Measurements from ENCODE around the gene HLCS. TPM values are rescaled to one million over a fixed set of nuclear protein-coding genes. Genes with fewer than 3 reads are reported as not detected.

The HLCS gene
- total and polyA plus RNA-seq, 2 of the 8 experiments (the other 6 are each of a cell fraction or from before 2014, with no cell fraction given), result 4.7 to 12.2 TPM

- 0 out of 7 replicates have a peak, but pooled peaks cover 0 to 3% (median 0%) of the 10 kb centered on the region in 4 experiments for H3K4me1 ChIP-seq (replicated peaks in 1 of 4; ENCODE audit: control insufficient read depth in 3 of 4, insufficient read depth in 4 of 4, low read length in 3 of 4)
- H3K14ac ChIP-seq (ENCODE audit: insufficient read length), result no peak overlapping the region
- no peak for DNase-seq (ENCODE audit: low read depth in 1 of 2, low spot score in 2 of 2)
- no peaks in the 10 kb centered on the region for H4K20me1 ChIP-seq (replicated peaks in 1 of 2; ENCODE audit: control insufficient read depth in 1 of 2, insufficient read depth in 2 of 2, low read length in 2 of 2)
- H3K4me3 ChIP-seq (ENCODE audit: extremely low read depth in 1 of 4, insufficient read depth in 2 of 4, low read depth in 3 of 4, low read length in 4 of 4), result no peak overlapping the region
- no peaks in the 10 kb centered on the region for H3K9me3 ChIP-seq (ENCODE audit: insufficient read depth in 2 of 2, low read depth in 1 of 2, low read length in 1 of 2)
- no peak overlapping the region for H4K91ac ChIP-seq (replicated peaks; ENCODE audit: insufficient read length, low read length)
- H2BK12ac ChIP-seq (ENCODE audit: low read depth, low read length), result no peak overlapping the region
- no peak overlapping the region for H3K9ac ChIP-seq (replicated peaks in 1 of 4; ENCODE audit: extremely low read depth in 1 of 4, low read depth in 3 of 4, low read length in 3 of 4)
- no peak overlapping the region for H4K8ac ChIP-seq (ENCODE audit: extremely low read depth, insufficient read depth, low read length)
- no peak overlapping the region for H3K23ac ChIP-seq (ENCODE audit: insufficient read length)
- H2AK5ac ChIP-seq (ENCODE audit: low read depth, low read length), result no peak overlapping the region
- no peak overlapping the region for H3K56ac ChIP-seq (replicated peaks; ENCODE audit: insufficient read length, low read depth, low read length)
- no peak overlapping the region for H2BK120ac ChIP-seq (replicated peaks; ENCODE audit: low read depth, low read length)
- H3K23me2 ChIP-seq (ENCODE audit: low read depth, low read length), result no peaks in the 10 kb centered on the region
- 90% methylated on average over 4 of the region's 4 CpGs; no CpG with 5 or more reads in 1 of the 2 experiments for WGBS, 2 experiments (ENCODE audit: extremely low coverage in 1 of 2, insufficient coverage in 1 of 2, insufficient read length in 1 of 2, insufficient replicate concordance in 2 of 2, low coverage in 1 of 2, low lambda C conversion rate in 2 of 2, missing lambda C conversion rate in 1 of 2)
- H2BK5ac ChIP-seq (ENCODE audit: low read depth, low read length), result no peak overlapping the region
- no peaks in the 10 kb centered on the region for H3K36me3 ChIP-seq (ENCODE audit: control insufficient read depth in 2 of 4, insufficient read depth in 4 of 4, low read length in 3 of 4)
- POLR2A ChIA-PET (ENCODE audit: partially characterized antibody), result no interaction called here
- H3K4me2 ChIP-seq (ENCODE audit: insufficient read depth in 1 of 2, low read depth in 2 of 2, low read length in 2 of 2), result no peak overlapping the region
- H2AFZ ChIP-seq (ENCODE audit: low read length), result no peak overlapping the region
- H3K27me3 ChIP-seq (replicated peaks in 1 of 4; ENCODE audit: control insufficient read depth in 3 of 4, extremely low read depth in 1 of 4, insufficient read depth in 3 of 4, low read length in 3 of 4), result no peaks in the 10 kb centered on the region
- H4K5ac ChIP-seq (ENCODE audit: insufficient read length, low read depth, low read length), result no peak overlapping the region
- H3K18ac ChIP-seq (ENCODE audit: extremely low read depth, low read length), result no peak overlapping the region
- FAIRE-seq, result no peak
- no peak overlapping the region for H2BK15ac ChIP-seq (ENCODE audit: low read length)
- H3K79me2 ChIP-seq (ENCODE audit: control insufficient read depth in 1 of 2, insufficient read depth in 2 of 2, low read length in 2 of 2), result no peaks in the 10 kb centered on the region
- no peak overlapping the region for H2BK20ac ChIP-seq (ENCODE audit: low read length)
- no peaks in the 10 kb centered on the region for H3K79me1 ChIP-seq (ENCODE audit: low read depth, low read length)
- H3K27ac ChIP-seq (ENCODE audit: low read depth, low read length), result no peak overlapping the region
- CTCF ChIA-PET (ENCODE audit: partially characterized antibody), result interaction anchor here (0.8 to 0.9 kb wide), 2 partner anchors 13 to 60 kb away, joined by 3 read pairs; no protein-coding TSS in a partner anchor
- no peak overlapping the region for H3K4ac ChIP-seq (replicated peaks; ENCODE audit: insufficient read length, low read depth, low read length)
- no peak for TF ChIP-seq SUZ12 (IDR thresholded peaks at IDR 0.05; ENCODE audit: low read length)
- TF ChIP-seq, protein P1, sequence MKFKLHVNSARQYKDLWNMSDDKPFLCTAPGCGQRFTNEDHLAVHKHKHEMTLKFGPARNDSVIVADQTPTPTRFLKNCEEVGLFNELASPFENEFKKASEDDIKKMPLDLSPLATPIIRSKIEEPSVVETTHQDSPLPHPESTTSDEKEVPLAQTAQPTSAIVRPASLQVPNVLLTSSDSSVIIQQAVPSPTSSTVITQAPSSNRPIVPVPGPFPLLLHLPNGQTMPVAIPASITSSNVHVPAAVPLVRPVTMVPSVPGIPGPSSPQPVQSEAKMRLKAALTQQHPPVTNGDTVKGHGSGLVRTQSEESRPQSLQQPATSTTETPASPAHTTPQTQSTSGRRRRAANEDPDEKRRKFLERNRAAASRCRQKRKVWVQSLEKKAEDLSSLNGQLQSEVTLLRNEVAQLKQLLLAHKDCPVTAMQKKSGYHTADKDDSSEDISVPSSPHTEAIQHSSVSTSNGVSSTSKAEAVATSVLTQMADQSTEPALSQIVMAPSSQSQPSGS (IDR thresholded peaks at IDR 0.05; ENCODE audit: low read length), result no peak
- TF ChIP-seq, protein P2, sequence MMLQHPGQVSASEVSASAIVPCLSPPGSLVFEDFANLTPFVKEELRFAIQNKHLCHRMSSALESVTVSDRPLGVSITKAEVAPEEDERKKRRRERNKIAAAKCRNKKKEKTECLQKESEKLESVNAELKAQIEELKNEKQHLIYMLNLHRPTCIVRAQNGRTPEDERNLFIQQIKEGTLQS (IDR thresholded peaks at IDR 0.05; ENCODE audit: insufficient read depth, low read depth, low read length), result no peak
- TF ChIP-seq BCL11A (IDR thresholded peaks at IDR 0.05; ENCODE audit: low read depth in 2 of 2, low read length in 2 of 2), result no peak
- TF ChIP-seq KDM5A (IDR thresholded peaks at IDR 0.05; ENCODE audit: low read length), result no peak
Observed at GRCh38 chr21:36867291-36867905, 99.1 kb downstream of the HLCS start.

Measured in H1 (cell line).